ENCODE data around the gene IFIT1.

Gene IFIT1

GRCh38 chr10:89345367-89346000 lies 46.9 kb upstream of the IFIT1 start:
- Histone ChIP-seq H3K9ac (ENCODE audit: low read length) (no peak overlapping the region), H3K4me3 (ENCODE audit: low read depth, low read length, poor library complexity, severe bottlenecking) (no peak overlapping the region), H3F3A (ENCODE audit: insufficient read depth, low read length) (no peaks in the 10 kb centered on the region), H3K27me3 (ENCODE audit: insufficient read depth, low read length) (no peaks in the 10 kb centered on the region), H3K9me3 (ENCODE audit: low read length) (no peaks in the 10 kb centered on the region), H3K9me2 (ENCODE audit: low read depth, low read length) (no peaks in the 10 kb centered on the region), H3K27ac (ENCODE audit: low read depth, low read length, poor library complexity, severe bottlenecking) (no peak overlapping the region), H3K4me2 (ENCODE audit: low read length) (no peak overlapping the region), H3K79me2 (ENCODE audit: insufficient read depth, low read length) (no peaks in the 10 kb centered on the region), H4K20me1 (ENCODE audit: insufficient read depth, low read length) (no peaks in the 10 kb centered on the region), H3K36me3 (ENCODE audit: insufficient read depth, low read length) (no peaks in the 10 kb centered on the region), H3K4me1 (ENCODE audit: insufficient read depth, low read length, severe bottlenecking) (no peaks in the 10 kb centered on the region), H2AFZ (ENCODE audit: low read length) (no peak overlapping the region)
- TF ChIP-seq EZH2 (IDR thresholded peaks at IDR 0.05; ENCODE audit: borderline replicate concordance, low read length) (no peak), CTCF (IDR thresholded peaks at IDR 0.05; ENCODE audit: low read length) (no peak)

- no peak overlapping the region for H3K4me3 ChIP-seq (ENCODE audit: low read depth, low read length, poor library complexity, severe bottlenecking)
- no peak overlapping the region for H3K27ac ChIP-seq (ENCODE audit: low read depth, low read length, poor library complexity, severe bottlenecking)
- TF ChIP-seq CTCF (IDR thresholded peaks at IDR 0.05; ENCODE audit: low read length): no peak
- TF ChIP-seq EZH2 (IDR thresholded peaks at IDR 0.05; ENCODE audit: borderline replicate concordance, low read length): no peak
- H4K20me1 ChIP-seq (ENCODE audit: insufficient read depth, low read length): no peaks in the 10 kb centered on the region
- no peaks in the 10 kb centered on the region for H3K27me3 ChIP-seq (ENCODE audit: insufficient read depth, low read length)
- H3K9me3 ChIP-seq (ENCODE audit: low read length): no peaks in the 10 kb centered on the region
- no peaks in the 10 kb centered on the region for H3K36me3 ChIP-seq (ENCODE audit: insufficient read depth, low read length)
- H3K79me2 ChIP-seq (ENCODE audit: insufficient read depth, low read length): no peaks in the 10 kb centered on the region
- no peak overlapping the region for H3K9ac ChIP-seq (ENCODE audit: low read length)
- H3K4me2 ChIP-seq (ENCODE audit: low read length): no peak overlapping the region
- no peak overlapping the region for H2AFZ ChIP-seq (ENCODE audit: low read length)
- no peaks in the 10 kb centered on the region for H3K9me2 ChIP-seq (ENCODE audit: low read depth, low read length)
- no peaks in the 10 kb centered on the region for H3K4me1 ChIP-seq (ENCODE audit: insufficient read depth, low read length, severe bottlenecking)
- H3F3A ChIP-seq (ENCODE audit: insufficient read depth, low read length): no peaks in the 10 kb centered on the region
Measured at GRCh38 chr10:89346405-89347254, 45.8 kb upstream of the IFIT1 start.

DNA sequence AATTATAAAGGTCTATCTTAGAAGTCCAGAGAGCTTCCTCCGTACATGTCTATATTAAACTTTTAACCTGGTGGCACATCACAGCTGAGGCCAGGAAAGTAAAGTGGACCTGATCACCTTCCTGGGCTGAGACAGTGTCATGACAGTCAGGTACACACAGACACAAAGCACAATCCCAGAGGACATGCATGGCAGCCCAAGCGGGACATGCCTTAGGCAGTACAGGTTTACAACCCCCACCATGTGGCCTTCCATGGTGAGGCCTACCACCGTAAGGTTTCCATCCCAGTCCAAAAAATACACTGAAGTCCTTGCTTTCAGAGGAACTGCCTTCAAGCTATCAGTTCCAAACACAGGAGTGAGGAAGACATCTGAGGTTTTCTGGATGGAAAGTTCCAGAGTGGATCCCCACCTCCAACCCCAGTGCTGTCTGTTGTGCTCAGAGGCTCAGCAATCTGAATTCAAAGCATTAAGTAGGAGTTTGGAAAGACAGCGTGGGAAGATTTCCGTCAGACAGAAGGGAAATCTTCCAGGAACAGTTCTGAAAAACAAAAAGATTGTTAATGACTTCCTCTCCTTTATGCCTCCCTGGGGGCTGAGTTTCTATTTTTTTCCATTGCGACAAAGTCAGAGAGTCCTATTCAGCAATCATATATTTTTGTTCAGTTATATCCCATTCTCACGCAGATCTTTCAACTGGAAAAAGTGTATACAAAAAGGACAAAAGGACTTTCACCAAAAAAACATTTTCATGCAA lies 44.5 kb upstream of the IFIT1 start:
- Histone ChIP-seq H3F3A (ENCODE audit: insufficient read depth, low read length) (no peaks in the 10 kb centered on the region), H3K9me2 (ENCODE audit: low read depth, low read length) (no peaks in the 10 kb centered on the region), H2AFZ (ENCODE audit: low read length) (no peak overlapping the region), H3K4me2 (ENCODE audit: low read length) (no peak overlapping the region), H4K20me1 (ENCODE audit: insufficient read depth, low read length) (no peaks in the 10 kb centered on the region), H3K9ac (ENCODE audit: low read length) (no peak overlapping the region), H3K36me3 (ENCODE audit: insufficient read depth, low read length) (no peaks in the 10 kb centered on the region), H3K27ac (ENCODE audit: low read depth, low read length, poor library complexity, severe bottlenecking) (no peak overlapping the region), H3K79me2 (ENCODE audit: insufficient read depth, low read length) (no peaks in the 10 kb centered on the region), H3K9me3 (ENCODE audit: low read length) (no peaks in the 10 kb centered on the region), H3K4me3 (ENCODE audit: low read depth, low read length, poor library complexity, severe bottlenecking) (no peak overlapping the region), H3K4me1 (ENCODE audit: insufficient read depth, low read length, severe bottlenecking) (no peaks in the 10 kb centered on the region), H3K27me3 (ENCODE audit: insufficient read depth, low read length) (no peaks in the 10 kb centered on the region)
- TF ChIP-seq CTCF (IDR thresholded peaks at IDR 0.05; ENCODE audit: low read length) (no peak), EZH2 (IDR thresholded peaks at IDR 0.05; ENCODE audit: borderline replicate concordance, low read length) (no peak)
